Measurements from ENCODE around the gene HTR1A. TPM values are rescaled to one million over a fixed set of nuclear protein-coding genes. Genes with fewer than 3 reads are reported as not detected.

Gene HTR1A
- polyA plus RNA-seq = not detected

DNA sequence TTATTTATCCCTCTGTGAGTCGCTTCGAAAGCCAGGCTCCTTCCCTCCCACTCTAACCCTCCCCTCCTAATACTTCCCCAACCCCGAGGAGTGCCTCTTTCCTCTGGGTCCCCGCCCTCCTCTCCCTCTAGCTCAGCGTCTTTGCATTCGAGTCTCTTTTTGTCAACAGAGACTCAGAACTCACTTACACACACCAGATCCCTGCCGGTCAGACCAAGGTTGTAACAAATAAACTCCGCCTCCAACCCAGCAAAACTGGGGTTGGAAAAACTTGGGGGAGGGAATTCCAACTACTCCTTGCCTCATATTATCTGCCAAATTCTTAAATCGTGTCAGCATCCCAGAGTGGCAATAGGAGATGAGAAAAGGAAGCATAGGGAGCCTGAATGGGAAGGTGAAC lies at the start of gene HTR1A:
Gene HTR1A, minus strand, starts transcription at position 167 of the 400 bp plus-strand sequence. CDS start 726 bp downstream, outside the sequence.
- Histone ChIP-seq H3K9me3 (ENCODE audit: control insufficient read depth in 2 of 2, insufficient read depth in 1 of 2, low read depth in 1 of 2, low read length in 1 of 2) (peaks cover 7 to 26% of the 10 kb centered on the region in 2 donors), H3K27ac (ENCODE audit: low read depth in 2 of 2, low read length in 1 of 2) (no peak within 1 kb of the TSS), H3K36me3 (ENCODE audit: control insufficient read depth in 2 of 2, insufficient read depth in 2 of 2, low read length in 1 of 2) (no peaks in the 10 kb centered on the region), H3K27me3 (ENCODE audit: control insufficient read depth in 1 of 2, insufficient read depth in 2 of 2, low read length in 2 of 2) (peaks cover 0 to 4% of the 10 kb centered on the region in 2 donors), H3K4me3 (ENCODE audit: low read depth in 1 of 2, low read length in 2 of 2) (no peak within 1 kb of the TSS), H3K4me1 (ENCODE audit: control insufficient read depth in 2 of 2, insufficient read depth in 2 of 2, low read length in 1 of 2) (peaks cover 3% of the 10 kb centered on the region in 2 donors)
- WGBS, 2 donors = 9 to 11% methylated on average over 9 of the region's 9 CpGs

DNA sequence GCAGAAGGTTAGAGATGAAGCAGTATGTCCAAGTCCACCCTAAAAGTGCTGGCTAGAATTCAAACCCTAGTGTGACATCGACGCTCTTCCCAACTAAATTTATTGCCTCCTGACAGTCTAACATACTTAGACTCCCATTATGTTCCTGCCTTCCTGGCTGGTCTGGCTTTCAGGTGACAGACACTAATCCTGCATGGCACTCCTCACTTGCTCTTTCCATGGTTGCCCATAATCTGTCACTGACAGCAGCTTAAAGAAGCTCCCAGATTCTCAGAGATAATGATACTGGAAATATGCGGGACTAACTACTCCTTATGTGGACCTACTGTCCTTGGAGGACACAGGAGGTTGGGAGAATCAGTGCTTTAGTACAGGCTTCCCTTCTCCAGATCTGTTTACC lies 41.7 kb upstream of the HTR1A start:
- no peak overlapping the region for H3K27ac ChIP-seq (ENCODE audit: low read depth in 2 of 2, low read length in 1 of 2)
- H3K36me3 ChIP-seq (ENCODE audit: control insufficient read depth in 2 of 2, insufficient read depth in 2 of 2, low read length in 1 of 2) = no peaks in the 10 kb centered on the region
- H3K4me3 ChIP-seq (ENCODE audit: low read depth in 1 of 2, low read length in 2 of 2) = no peak overlapping the region
- no peaks in the 10 kb centered on the region for H3K9me3 ChIP-seq (ENCODE audit: control insufficient read depth in 2 of 2, insufficient read depth in 1 of 2, low read depth in 1 of 2, low read length in 1 of 2)
- 69 to 85% methylated on average over 3 of the region's 3 CpGs for WGBS, 2 donors
- no peaks in the 10 kb centered on the region for H3K27me3 ChIP-seq (ENCODE audit: control insufficient read depth in 1 of 2, insufficient read depth in 2 of 2, low read length in 2 of 2)
- no peaks in the 10 kb centered on the region for H3K4me1 ChIP-seq (ENCODE audit: control insufficient read depth in 2 of 2, insufficient read depth in 2 of 2, low read length in 1 of 2)

- Histone ChIP-seq H3K4me1 (ENCODE audit: control insufficient read depth in 2 of 2, insufficient read depth in 2 of 2, low read length in 1 of 2) (no peaks in the 10 kb centered on the region), H3K4me3 (ENCODE audit: low read depth in 1 of 2, low read length in 2 of 2) (no peak overlapping the region), H3K36me3 (ENCODE audit: control insufficient read depth in 2 of 2, insufficient read depth in 2 of 2, low read length in 1 of 2) (no peaks in the 10 kb centered on the region), H3K27me3 (ENCODE audit: control insufficient read depth in 1 of 2, insufficient read depth in 2 of 2, low read length in 2 of 2) (no peaks in the 10 kb centered on the region), H3K27ac (ENCODE audit: low read depth in 2 of 2, low read length in 1 of 2) (no peak overlapping the region), H3K9me3 (ENCODE audit: control insufficient read depth in 2 of 2, insufficient read depth in 1 of 2, low read depth in 1 of 2, low read length in 1 of 2) (no peaks in the 10 kb centered on the region)
These were observed 37.9 kb upstream of the HTR1A start for GRCh38 chr5:64000096-64000495.

GRCh38 chr5:63987053-63987452 lies 24.8 kb upstream of the HTR1A start:
- no peak overlapping the region for H3K27ac ChIP-seq (ENCODE audit: low read depth in 2 of 2, low read length in 1 of 2)
- H3K27me3 ChIP-seq (ENCODE audit: control insufficient read depth in 1 of 2, insufficient read depth in 2 of 2, low read length in 2 of 2) = no peaks in the 10 kb centered on the region
- no peak overlapping the region for H3K4me3 ChIP-seq (ENCODE audit: low read depth in 1 of 2, low read length in 2 of 2)
- no peaks in the 10 kb centered on the region for H3K9me3 ChIP-seq (ENCODE audit: control insufficient read depth in 2 of 2, insufficient read depth in 1 of 2, low read depth in 1 of 2, low read length in 1 of 2)
- no peaks in the 10 kb centered on the region for H3K4me1 ChIP-seq (ENCODE audit: control insufficient read depth in 2 of 2, insufficient read depth in 2 of 2, low read length in 1 of 2)
- no peaks in the 10 kb centered on the region for H3K36me3 ChIP-seq (ENCODE audit: control insufficient read depth in 2 of 2, insufficient read depth in 2 of 2, low read length in 1 of 2)

GRCh38 chr5:63981864-63982263 lies 19.6 kb upstream of the HTR1A start:
- H3K27me3 ChIP-seq (ENCODE audit: control insufficient read depth in 1 of 2, insufficient read depth in 2 of 2, low read length in 2 of 2) = no peaks in the 10 kb centered on the region
- H3K4me1 ChIP-seq (ENCODE audit: control insufficient read depth in 2 of 2, insufficient read depth in 2 of 2, low read length in 1 of 2) = no peaks in the 10 kb centered on the region
- H3K27ac ChIP-seq (ENCODE audit: low read depth in 2 of 2, low read length in 1 of 2) = no peak overlapping the region
- no peak overlapping the region for H3K4me3 ChIP-seq (ENCODE audit: low read depth in 1 of 2, low read length in 2 of 2)
- 50 to 55% methylated on average over 2 of the region's 2 CpGs for WGBS, 2 donors
- no peaks in the 10 kb centered on the region for H3K36me3 ChIP-seq (ENCODE audit: control insufficient read depth in 2 of 2, insufficient read depth in 2 of 2, low read length in 1 of 2)
- no peaks in the 10 kb centered on the region for H3K9me3 ChIP-seq (ENCODE audit: control insufficient read depth in 2 of 2, insufficient read depth in 1 of 2, low read depth in 1 of 2, low read length in 1 of 2)

- Histone ChIP-seq H3K27me3 (ENCODE audit: control insufficient read depth in 1 of 2, insufficient read depth in 2 of 2, low read length in 2 of 2) (peaks cover 0 to 4% of the 10 kb centered on the region in 2 donors), H3K4me1 (ENCODE audit: control insufficient read depth in 2 of 2, insufficient read depth in 2 of 2, low read length in 1 of 2) (peaks cover 3% of the 10 kb centered on the region in 2 donors), H3K27ac (ENCODE audit: low read depth in 2 of 2, low read length in 1 of 2) (no peak overlapping the region), H3K36me3 (ENCODE audit: control insufficient read depth in 2 of 2, insufficient read depth in 2 of 2, low read length in 1 of 2) (no peaks in the 10 kb centered on the region), H3K9me3 (ENCODE audit: control insufficient read depth in 2 of 2, insufficient read depth in 1 of 2, low read depth in 1 of 2, low read length in 1 of 2) (peaks cover 7 to 26% of the 10 kb centered on the region in 2 donors), H3K4me3 (ENCODE audit: low read depth in 1 of 2, low read length in 2 of 2) (no peak overlapping the region)
These were observed 1.7 kb upstream of the HTR1A start for GRCh38 chr5:63963926-63964325.

DNA sequence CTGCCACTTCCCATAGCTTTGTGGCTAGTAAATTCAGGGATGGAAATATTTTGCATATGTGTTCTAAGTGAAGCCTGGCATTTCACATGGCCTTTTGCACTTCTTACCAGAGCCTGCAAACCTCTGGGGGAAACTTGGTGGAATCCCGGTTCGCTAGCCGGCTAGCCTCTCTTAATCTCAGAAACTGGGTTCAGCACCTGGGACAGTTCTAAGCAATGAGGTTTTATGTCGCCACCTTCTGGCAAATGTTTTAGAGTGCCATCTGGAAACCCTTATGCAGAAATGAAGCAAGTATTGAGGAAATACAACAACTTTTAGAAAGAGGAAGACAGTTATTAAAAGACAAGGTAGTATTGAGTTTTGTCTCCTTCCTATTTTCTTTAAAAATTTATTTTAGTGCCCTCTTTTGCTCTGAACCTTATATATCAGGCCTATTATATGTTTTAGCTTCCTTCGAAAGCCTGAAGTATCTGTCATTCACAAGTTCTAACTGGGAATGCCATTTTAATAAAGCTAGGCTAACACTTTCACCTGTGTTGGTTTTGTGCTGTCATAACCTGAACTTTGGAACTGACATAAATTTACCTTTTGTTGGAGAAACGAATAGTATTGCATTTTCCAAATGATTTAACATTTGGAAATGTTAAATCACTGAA lies 963 bp upstream of the HTR1A start:
- H3K9me3 ChIP-seq (ENCODE audit: control insufficient read depth in 2 of 2, insufficient read depth in 1 of 2, low read depth in 1 of 2, low read length in 1 of 2) = peaks cover 7 to 26% of the 10 kb centered on the region in 2 donors
- H3K27me3 ChIP-seq (ENCODE audit: control insufficient read depth in 1 of 2, insufficient read depth in 2 of 2, low read length in 2 of 2) = peaks cover 0 to 4% of the 10 kb centered on the region in 2 donors
- peaks cover 3% of the 10 kb centered on the region in 2 donors for H3K4me1 ChIP-seq (ENCODE audit: control insufficient read depth in 2 of 2, insufficient read depth in 2 of 2, low read length in 1 of 2)
- no peak overlapping the region for H3K27ac ChIP-seq (ENCODE audit: low read depth in 2 of 2, low read length in 1 of 2)
- WGBS, 2 donors = 27 to 28% methylated on average over 6 of the region's 6 CpGs
- H3K36me3 ChIP-seq (ENCODE audit: control insufficient read depth in 2 of 2, insufficient read depth in 2 of 2, low read length in 1 of 2) = no peaks in the 10 kb centered on the region
- H3K4me3 ChIP-seq (ENCODE audit: low read depth in 1 of 2, low read length in 2 of 2) = no peak overlapping the region

GRCh38 chr5:63961598-63962161 lies 565 bp downstream of the HTR1A start:
- Histone ChIP-seq H3K4me3 (ENCODE audit: low read depth in 1 of 2, low read length in 2 of 2) (no peak overlapping the region), H3K9me3 (ENCODE audit: control insufficient read depth in 2 of 2, insufficient read depth in 1 of 2, low read depth in 1 of 2, low read length in 1 of 2) (peaks cover 7 to 26% of the 10 kb centered on the region in 2 donors), H3K36me3 (ENCODE audit: control insufficient read depth in 2 of 2, insufficient read depth in 2 of 2, low read length in 1 of 2) (no peaks in the 10 kb centered on the region), H3K27ac (ENCODE audit: low read depth in 2 of 2, low read length in 1 of 2) (no peak overlapping the region), H3K4me1 (ENCODE audit: control insufficient read depth in 2 of 2, insufficient read depth in 2 of 2, low read length in 1 of 2) (peaks cover 3% of the 10 kb centered on the region in 2 donors), H3K27me3 (ENCODE audit: control insufficient read depth in 1 of 2, insufficient read depth in 2 of 2, low read length in 2 of 2) (peaks cover 0 to 4% of the 10 kb centered on the region in 2 donors)
- 6 to 7% methylated on average over 34 of the region's 34 CpGs for WGBS, 2 donors

GRCh38 chr5:63961125-63961597 lies 1.1 kb downstream of the HTR1A start:
- no peak overlapping the region for H3K27ac ChIP-seq (ENCODE audit: low read depth in 2 of 2, low read length in 1 of 2)
- H3K36me3 ChIP-seq (ENCODE audit: control insufficient read depth in 2 of 2, insufficient read depth in 2 of 2, low read length in 1 of 2) = no peaks in the 10 kb centered on the region
- 17 to 21% methylated on average over 37 of the region's 37 CpGs for WGBS, 2 donors
- H3K4me3 ChIP-seq (ENCODE audit: low read depth in 1 of 2, low read length in 2 of 2) = no peak overlapping the region
- peaks cover 7 to 26% of the 10 kb centered on the region in 2 donors for H3K9me3 ChIP-seq (ENCODE audit: control insufficient read depth in 2 of 2, insufficient read depth in 1 of 2, low read depth in 1 of 2, low read length in 1 of 2)
- peaks cover 3% of the 10 kb centered on the region in 2 donors for H3K4me1 ChIP-seq (ENCODE audit: control insufficient read depth in 2 of 2, insufficient read depth in 2 of 2, low read length in 1 of 2)
- peaks cover 0 to 4% of the 10 kb centered on the region in 2 donors for H3K27me3 ChIP-seq (ENCODE audit: control insufficient read depth in 1 of 2, insufficient read depth in 2 of 2, low read length in 2 of 2)

GRCh38 chr5:63960646-63961045 lies 1.6 kb downstream of the HTR1A start:
- peaks cover 0 to 4% of the 10 kb centered on the region in 2 donors for H3K27me3 ChIP-seq (ENCODE audit: control insufficient read depth in 1 of 2, insufficient read depth in 2 of 2, low read length in 2 of 2)
- H3K4me3 ChIP-seq (ENCODE audit: low read depth in 1 of 2, low read length in 2 of 2) = no peak overlapping the region
- peaks cover 3% of the 10 kb centered on the region in 2 donors for H3K4me1 ChIP-seq (ENCODE audit: control insufficient read depth in 2 of 2, insufficient read depth in 2 of 2, low read length in 1 of 2)
- H3K36me3 ChIP-seq (ENCODE audit: control insufficient read depth in 2 of 2, insufficient read depth in 2 of 2, low read length in 1 of 2) = no peaks in the 10 kb centered on the region
- WGBS, 2 donors = 19% methylated on average over 27 of the region's 27 CpGs
- no peak overlapping the region for H3K27ac ChIP-seq (ENCODE audit: low read depth in 2 of 2, low read length in 1 of 2)
- H3K9me3 ChIP-seq (ENCODE audit: control insufficient read depth in 2 of 2, insufficient read depth in 1 of 2, low read depth in 1 of 2, low read length in 1 of 2) = peaks cover 7 to 26% of the 10 kb centered on the region in 2 donors
